Epidermal melanocyte (primary cell): ENCODE data around the gene NDUFS1.
"Not testable (repeated sequence)": the region's sequence is repeated elsewhere in the genome, so short reads cannot be mapped to it uniquely, and the experiment has no call there.

Experiments
- DNase-seq: peaks from one replicate; pipeline ENCODE4 v3.0.0; 2011; ENCODE audit warnings: low spot score; ENCODE audit not compliant: insufficient read length

Gene NDUFS1

GRCh38 chr2:206105038-206105437, 54.2 kb downstream of the NDUFS1 start:
- no peak for DNase-seq

- not testable (repeated sequence) for DNase-seq
These were observed 60.4 kb downstream of the NDUFS1 start for GRCh38 chr2:206098872-206099271.

GRCh38 chr2:206098471-206098870, 60.8 kb downstream of the NDUFS1 start:
- DNase-seq = no peak

- no peak for DNase-seq
These were observed 62.4 kb downstream of the NDUFS1 start for GRCh38 chr2:206096876-206097275.

- DNase-seq = no peak
These were observed 63.5 kb downstream of the NDUFS1 start for GRCh38 chr2:206095536-206096332.

- DNase-seq = no peak
These were observed 66.9 kb downstream of the NDUFS1 start for GRCh38 chr2:206092297-206092696.

GRCh38 chr2:206088248-206088647, 71.0 kb downstream of the NDUFS1 start:
- DNase-seq = no peak

- no peak for DNase-seq
These were observed 72.4 kb downstream of the NDUFS1 start for GRCh38 chr2:206086716-206087350.

- peak; percentile 79 for DNase-seq
These were observed 73.3 kb downstream of the NDUFS1 start, which contains the start of gene INO80D for GRCh38 chr2:206085742-206086445. Gene INO80D, minus strand, starts transcription at chr2:206086174. Its CDS starts 23,158 bp downstream, at chr2:206063016.

GRCh38 chr2:206084870-206085741, 74.1 kb downstream of the NDUFS1 start:
- no peak for DNase-seq

GRCh38 chr2:206084439-206084869, 74.8 kb downstream of the NDUFS1 start:
- DNase-seq = peak; percentile 84

- no peak for DNase-seq
These were observed 75.4 kb downstream of the NDUFS1 start for GRCh38 chr2:206083602-206084438.

GRCh38 chr2:206082298-206082843, 76.9 kb downstream of the NDUFS1 start:
- DNase-seq = no peak

GRCh38 chr2:206080927-206081326, 78.3 kb downstream of the NDUFS1 start:
- DNase-seq = no peak

GRCh38 chr2:206079699-206080465, 79.4 kb downstream of the NDUFS1 start:
- DNase-seq = no peak

- not testable (repeated sequence) for DNase-seq
These were observed 81.4 kb downstream of the NDUFS1 start for GRCh38 chr2:206077879-206078278.

GRCh38 chr2:206075113-206075512, 84.1 kb downstream of the NDUFS1 start:
- DNase-seq = no peak

GRCh38 chr2:206071807-206072206, 87.4 kb downstream of the NDUFS1 start:
- no peak for DNase-seq

GRCh38 chr2:206069417-206069816, 89.8 kb downstream of the NDUFS1 start:
- no peak for DNase-seq
